SU-DHL-6 (cell line): ENCODE results near the gene PSMB9.

Experiments used
- H2AFZ ChIP-seq: fragments of 200-600 bp; sonication (generic); 2 replicates; pipeline ENCODE4 v1.6.1; 2014; ENCODE audit warnings: low read depth, mild to moderate bottlenecking, moderate library complexity, mixed read lengths, antibody characterized with exemption, low read length; ENCODE audit not compliant: severe bottlenecking
- H3F3A ChIP-seq: fragments of 200-600 bp; shearing (Covaris generic); 2 replicates; pipeline ENCODE4 v1.6.0; 2016; ENCODE audit warnings: antibody characterized with exemption, mild to moderate bottlenecking; ENCODE audit not compliant: insufficient read depth
- H3K27ac ChIP-seq: fragments of 200-600 bp; sonication (generic); 2 replicates; pipeline ENCODE4 v1.5.1; 2016; ENCODE audit warnings: low read depth, mild to moderate bottlenecking, low read length, moderate library complexity, mixed read lengths
- H3K27me3 ChIP-seq: fragments of 200-600 bp; sonication (generic), shearing (Covaris generic); 2 replicates; pipeline ENCODE4 v1.6.0; 2014; ENCODE audit warnings: mild to moderate bottlenecking, low read length
- H3K36me3 ChIP-seq: fragments of 200-600 bp; sonication (generic); 2 replicates; pipeline ENCODE4 v1.6.1; 2014; ENCODE audit warnings: mild to moderate bottlenecking, low read length, mixed read lengths
- H3K4me2 ChIP-seq: fragments of 300-600, 200-600 bp; shearing (Covaris generic), sonication (generic); 2 replicates; pipeline ENCODE4 v1.6.0; 2014; ENCODE audit warnings: low read length, low read depth, mild to moderate bottlenecking; ENCODE audit not compliant: poor library complexity, severe bottlenecking
- H3K4me3 ChIP-seq: fragments of 200-600 bp; sonication (generic); 2 replicates; pipeline ENCODE4 v1.5.1; 2014; ENCODE audit warnings: antibody characterized with exemption, low read length, mild to moderate bottlenecking, mixed read lengths; ENCODE audit not compliant: insufficient read depth, poor library complexity, severe bottlenecking
- H3K79me2 ChIP-seq: fragments of 200-600 bp; sonication (generic); 2 replicates; pipeline ENCODE4 v1.6.1; 2014; ENCODE audit warnings: mild to moderate bottlenecking, low read length, moderate library complexity; ENCODE audit not compliant: insufficient read depth
- H3K9ac ChIP-seq: fragments of 200-600 bp; sonication (generic); 2 replicates; pipeline ENCODE4 v1.7.0; 2014; ENCODE audit warnings: mild to moderate bottlenecking, low read length
- H3K9me2 ChIP-seq: fragments of 200-600 bp; sonication (generic); replicated peaks from 2 replicates; pipeline ENCODE4 v1.6.1; 2014; ENCODE audit warnings: low read length; ENCODE audit not compliant: insufficient read depth
- H3K9me3 ChIP-seq: fragments of 200-600 bp; sonication (generic); 2 replicates; pipeline ENCODE4 v1.6.1; 2014; ENCODE audit warnings: low read length, mixed read lengths; ENCODE audit not compliant: insufficient read depth
- H4K20me1 ChIP-seq: fragments of 200-600 bp; sonication (generic); 2 replicates; pipeline ENCODE4 v1.6.1; 2014; ENCODE audit warnings: low read depth, mild to moderate bottlenecking, antibody characterized with exemption, low read length, moderate library complexity, mixed read lengths
- EZH2phosphoT487 ChIP-seq: fragments of 200-600 bp; sonication (generic), shearing (Covaris generic); conservative IDR thresholded peaks from 2 replicates; pipeline ENCODE4 v1.6.1; 2018; ENCODE audit warnings: mild to moderate bottlenecking, antibody characterized with exemption, low read length, moderate library complexity, mixed read lengths
- TF ChIP-seq, protein P1 (sequence below): fragments of 200-600 bp; sonication (generic); IDR thresholded peaks from one replicate; pipeline ENCODE4 v1.5.1; 2017; ENCODE audit warnings: antibody characterized with exemption, mild to moderate bottlenecking, low read length, moderate library complexity; ENCODE audit not compliant: insufficient read depth, poor library complexity, severe bottlenecking

PSMB9 gene

DNA sequence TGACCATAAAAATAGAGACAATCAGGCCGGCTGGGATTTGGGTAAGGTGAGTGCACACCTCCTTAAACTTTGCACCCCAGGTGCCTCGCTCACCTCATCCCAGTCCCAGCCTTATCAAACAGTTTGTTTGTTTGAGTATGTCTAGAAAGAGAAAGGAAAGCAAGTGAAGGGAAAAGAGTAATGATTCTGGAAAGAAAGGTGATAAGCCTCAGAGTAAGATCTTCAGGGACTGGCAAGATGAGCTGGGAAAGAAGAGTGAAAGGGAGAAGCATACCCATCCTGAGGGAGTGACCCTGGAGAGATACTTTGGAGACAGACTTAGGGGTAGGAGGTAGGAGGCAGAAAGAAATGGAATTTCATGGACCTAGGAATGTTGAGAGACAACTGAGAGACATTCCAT is 17.1 kb upstream of the PSMB9 start:
- Histone ChIP-seq H3K9ac (peak overlapping the region; percentile 73), H3K4me3 (peak overlapping the region; percentile 67)

DNA sequence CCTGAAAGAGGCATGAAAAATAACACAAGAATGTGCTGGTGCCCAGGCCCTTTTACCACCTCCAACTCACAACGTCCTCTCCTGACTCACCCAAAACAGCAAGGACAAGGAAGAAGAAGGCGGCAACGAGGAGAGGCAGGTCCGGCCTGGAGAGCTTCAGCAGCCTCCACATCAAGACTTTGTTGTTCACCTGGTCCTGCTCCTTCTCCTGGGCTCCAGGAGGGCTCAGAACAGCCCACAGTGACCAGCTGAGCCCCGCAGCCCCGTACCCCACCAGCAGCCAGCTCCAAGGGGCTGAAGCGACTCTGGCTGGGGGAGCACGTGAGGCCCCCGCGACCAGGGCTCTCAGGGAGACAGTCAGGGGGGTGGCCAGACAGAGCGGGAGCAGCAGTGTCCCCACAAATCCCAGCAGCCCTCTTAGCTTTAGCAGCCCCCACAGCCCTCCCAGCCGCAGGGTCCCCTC is 16.3 kb upstream of the PSMB9 start:
- no peak for TF ChIP-seq EZH2phosphoT487
- TF ChIP-seq, protein P1, sequence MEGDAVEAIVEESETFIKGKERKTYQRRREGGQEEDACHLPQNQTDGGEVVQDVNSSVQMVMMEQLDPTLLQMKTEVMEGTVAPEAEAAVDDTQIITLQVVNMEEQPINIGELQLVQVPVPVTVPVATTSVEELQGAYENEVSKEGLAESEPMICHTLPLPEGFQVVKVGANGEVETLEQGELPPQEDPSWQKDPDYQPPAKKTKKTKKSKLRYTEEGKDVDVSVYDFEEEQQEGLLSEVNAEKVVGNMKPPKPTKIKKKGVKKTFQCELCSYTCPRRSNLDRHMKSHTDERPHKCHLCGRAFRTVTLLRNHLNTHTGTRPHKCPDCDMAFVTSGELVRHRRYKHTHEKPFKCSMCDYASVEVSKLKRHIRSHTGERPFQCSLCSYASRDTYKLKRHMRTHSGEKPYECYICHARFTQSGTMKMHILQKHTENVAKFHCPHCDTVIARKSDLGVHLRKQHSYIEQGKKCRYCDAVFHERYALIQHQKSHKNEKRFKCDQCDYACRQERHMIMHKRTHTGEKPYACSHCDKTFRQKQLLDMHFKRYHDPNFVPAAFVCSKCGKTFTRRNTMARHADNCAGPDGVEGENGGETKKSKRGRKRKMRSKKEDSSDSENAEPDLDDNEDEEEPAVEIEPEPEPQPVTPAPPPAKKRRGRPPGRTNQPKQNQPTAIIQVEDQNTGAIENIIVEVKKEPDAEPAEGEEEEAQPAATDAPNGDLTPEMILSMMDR, result no peak
- Histone ChIP-seq H3K36me3 (0 out of 2 replicates have a peak, but pooled peaks cover 4% of the 10 kb centered on the region), H3K27me3 (no peaks in the 10 kb centered on the region), H3F3A (no peaks in the 10 kb centered on the region), H3K9ac (peak overlapping the region; percentile 73), H3K79me2 (peaks cover 16% of the 10 kb centered on the region; the same call in 1 of the 2 replicates), H3K4me3 (peak overlapping the region; percentile 67), H3K27ac (peak overlapping the region; percentile 27), H3K4me2 (peak overlapping the region; percentile 80), H3K9me2 (no peaks in the 10 kb centered on the region), H2AFZ (peak overlapping the region; percentile 62), H3K9me3 (no peaks in the 10 kb centered on the region), H4K20me1 (no peaks in the 10 kb centered on the region)

More for the DNA sequence above, 17.1 kb upstream of the PSMB9 start:
- TF ChIP-seq EZH2phosphoT487, result no peak
- TF ChIP-seq, protein P1, result no peak
- Histone ChIP-seq H4K20me1 (no peaks in the 10 kb centered on the region), H3K27ac (no peak overlapping the region), H3K9me3 (no peaks in the 10 kb centered on the region), H3K27me3 (no peaks in the 10 kb centered on the region), H3K4me2 (peak overlapping the region; percentile 80), H3K36me3 (peaks cover 6% of the 10 kb centered on the region; the same call in 1 of the 2 replicates), H3K79me2 (peaks cover 16% of the 10 kb centered on the region; the same call in 1 of the 2 replicates), H3F3A (no peaks in the 10 kb centered on the region), H2AFZ (no peak overlapping the region), H3K9me2 (no peaks in the 10 kb centered on the region)

DNA sequence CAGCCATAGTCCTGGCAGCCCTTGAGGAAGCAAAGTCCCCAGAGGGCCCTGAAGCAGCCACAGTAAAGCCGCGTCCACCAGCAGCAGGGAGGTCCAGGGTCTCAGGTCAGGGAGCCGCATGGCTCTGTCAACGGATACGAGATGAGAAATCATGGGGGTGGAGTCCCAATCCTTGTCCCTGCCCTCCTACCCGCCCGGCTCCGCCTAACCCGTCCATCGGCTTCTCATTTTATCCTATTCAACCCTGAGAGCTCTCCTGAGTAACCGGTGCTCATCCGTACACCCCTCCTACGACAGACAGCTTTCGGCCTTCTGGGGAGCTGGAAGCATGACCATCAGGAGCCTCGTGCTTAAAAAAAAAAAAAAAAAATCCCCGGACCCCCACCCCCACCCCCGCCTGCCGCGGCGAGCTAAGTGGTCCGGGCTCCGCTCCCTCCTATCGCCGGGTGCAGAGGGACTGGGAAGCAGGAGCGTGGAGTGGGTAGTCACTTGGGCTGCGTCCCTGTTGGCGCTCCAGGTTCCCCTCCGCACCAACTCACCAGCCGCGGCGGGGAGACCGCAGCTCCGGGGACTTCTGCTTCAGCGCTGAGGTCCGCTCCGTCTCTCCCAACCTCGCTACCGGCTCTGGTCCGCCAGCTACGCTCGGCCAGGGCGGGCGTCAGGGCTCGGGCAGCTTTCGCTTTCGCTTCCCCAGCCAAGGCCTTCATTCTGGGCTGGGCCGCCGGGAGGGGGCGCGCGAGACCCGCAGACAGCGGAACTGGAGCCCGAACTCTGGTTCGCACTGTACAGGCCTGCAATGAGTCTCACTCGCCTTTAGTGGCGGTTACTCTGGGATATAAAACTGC is 15.7 kb upstream of the PSMB9 start, which contains the start of gene TAP2:
TAP2 (minus strand) TSS at position 626 of the 845 bp plus-strand sequence; CDS start at position 120, 506 bp downstream.
- Histone ChIP-seq H3K27ac (peak within 1 kb of the TSS; percentile 27), H3K36me3 (0 out of 2 replicates have a peak, but pooled peaks cover 4% of the 10 kb centered on the region), H4K20me1 (no peaks in the 10 kb centered on the region), H3K4me2 (peak within 1 kb of the TSS; percentile 80), H3K79me2 (peaks cover 16% of the 10 kb centered on the region; the same call in 1 of the 2 replicates), H3K9me2 (no peaks in the 10 kb centered on the region), H3K27me3 (no peaks in the 10 kb centered on the region), H3K9ac (peak within 1 kb of the TSS; percentile 73), H3F3A (peaks cover 5% of the 10 kb centered on the region; the same call in 1 of the 2 replicates), H2AFZ (peak within 1 kb of the TSS; percentile 62), H3K4me3 (peak within 1 kb of the TSS; percentile 67), H3K9me3 (no peaks in the 10 kb centered on the region)
- TF ChIP-seq EZH2phosphoT487, result no peak
- TF ChIP-seq, protein P1, result peak; percentile 100
